ENCODE measurements around the gene PCDH9.
"Not testable (repeated sequence)": the region's sequence is repeated elsewhere in the genome, so short reads cannot be mapped to it uniquely, and the experiment has no call there.

PCDH9 gene

GRCh38 chr13:66312312-66313087 is 917.6 kb downstream of the PCDH9 start:
- DNase-seq = no peak

GRCh38 chr13:66305961-66306617 is 924.0 kb downstream of the PCDH9 start:
- no peak for DNase-seq

GRCh38 chr13:66301482-66301881 is 928.7 kb downstream of the PCDH9 start:
- no peak for DNase-seq

- no peak for DNase-seq
Observed at GRCh38 chr13:66301006-66301405, 929.1 kb downstream of the PCDH9 start.

- DNase-seq = no peak
Observed at GRCh38 chr13:66296875-66297274, 933.3 kb downstream of the PCDH9 start.

GRCh38 chr13:66296328-66296727 is 933.8 kb downstream of the PCDH9 start:
- no peak for DNase-seq

GRCh38 chr13:66286806-66287205 is 943.3 kb downstream of the PCDH9 start:
- DNase-seq = not testable (repeated sequence)

GRCh38 chr13:66275416-66275815 is 954.7 kb downstream of the PCDH9 start:
- DNase-seq = no peak

- DNase-seq = no peak
Observed at GRCh38 chr13:66273011-66273410, 957.1 kb downstream of the PCDH9 start.

- no peak for DNase-seq
Observed at GRCh38 chr13:66266761-66267160, 963.4 kb downstream of the PCDH9 start.

- no peak for DNase-seq
Observed at GRCh38 chr13:66266348-66266747, 963.8 kb downstream of the PCDH9 start.

- DNase-seq = no peak
Observed at GRCh38 chr13:66265371-66265770, 964.8 kb downstream of the PCDH9 start.

- DNase-seq = no peak
Observed at GRCh38 chr13:66264971-66265370, 965.2 kb downstream of the PCDH9 start.

GRCh38 chr13:66262330-66262729 is 967.8 kb downstream of the PCDH9 start:
- DNase-seq = no peak

GRCh38 chr13:66259426-66259825 is 970.7 kb downstream of the PCDH9 start:
- DNase-seq = not testable (repeated sequence)
